Measurements from ENCODE around the gene MYLIP.

DNA sequence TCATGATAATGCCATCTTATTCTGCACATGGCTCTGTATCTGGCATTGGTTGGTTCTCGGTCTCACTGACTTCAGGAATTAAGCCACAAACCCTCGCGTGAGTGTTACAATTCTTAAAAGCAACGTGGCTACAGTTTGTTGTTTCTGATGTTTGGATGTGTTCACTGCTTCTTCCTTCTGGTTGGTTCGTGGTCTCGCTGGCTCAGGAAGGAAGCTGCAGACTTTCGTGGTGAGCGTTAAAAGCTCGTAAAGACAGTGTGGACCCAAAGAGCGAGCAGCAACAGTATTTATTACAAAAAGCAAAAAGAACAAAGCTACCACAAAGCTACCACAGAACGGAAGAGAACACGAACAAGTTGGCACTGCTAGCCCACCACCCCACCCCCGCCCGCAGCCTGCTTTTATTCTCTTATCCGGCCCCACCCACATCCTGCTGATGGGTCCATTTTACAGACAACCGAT is 51.1 kb downstream of the MYLIP start:
- TF ChIP-seq GATA2 (IDR thresholded peaks at IDR 0.05; ENCODE audit: low read depth, low read length) (no peak), GATA3 (IDR thresholded peaks at IDR 0.05; ENCODE audit: low read depth, low read length) (no peak)

Measured in SH-SY5Y (cell line).